ENCODE results near the gene ICOSLG. TPM values are rescaled to one million over a fixed set of nuclear protein-coding genes. Genes with fewer than 3 reads are reported as not detected.
A peak's percentile ranks its signal among the peaks of the same experiment; 100 is the strongest.
"Not testable (repeated sequence)": the region's sequence is repeated elsewhere in the genome, so short reads cannot be mapped to it uniquely, and the experiment has no call there.

ICOSLG gene
- 10 to 100 TPM in 4 of 6 donors, 1 to 10 TPM in 2; 5.1 to 33.1 (median 13.9) TPM for polyA plus RNA-seq (ENCODE audit: low read depth in 6 of 6)

DNA sequence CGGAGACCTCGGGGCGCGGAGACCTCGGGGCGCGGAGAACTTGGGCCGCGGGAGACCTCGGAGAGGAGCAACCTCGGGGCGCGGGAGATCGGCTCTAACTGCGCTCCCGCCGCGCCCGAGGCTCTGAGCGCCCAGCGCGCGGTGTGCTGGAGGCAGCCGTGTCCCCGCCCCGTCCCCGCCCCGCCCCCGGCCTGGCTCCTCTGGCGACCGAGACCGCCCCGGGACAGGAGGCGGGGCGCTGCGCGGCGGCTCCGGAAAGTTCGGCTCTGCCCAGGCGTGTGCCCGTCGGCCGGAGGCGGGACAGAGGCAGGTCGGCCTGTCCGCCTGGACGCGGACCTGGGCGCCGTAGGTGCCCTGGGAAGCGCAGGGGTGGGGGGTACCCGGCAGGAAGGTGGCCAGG, at the start of gene ICOSLG:
Gene ICOSLG (minus strand): TSS at position 102 of the 400 bp plus-strand sequence. CDS start 126 bp downstream, outside the sequence.
- not testable (repeated sequence) for DNase-seq, H3K36me3 Mint-ChIP-seq, H3K9me3 Mint-ChIP-seq, H3K4me1 Mint-ChIP-seq, H3K4me3 Mint-ChIP-seq, H3K27me3 Mint-ChIP-seq, H3K27ac Mint-ChIP-seq
- peak; percentile 36 to 37 for ATAC-seq (ENCODE audit: low read depth in 2 of 2)

DNA sequence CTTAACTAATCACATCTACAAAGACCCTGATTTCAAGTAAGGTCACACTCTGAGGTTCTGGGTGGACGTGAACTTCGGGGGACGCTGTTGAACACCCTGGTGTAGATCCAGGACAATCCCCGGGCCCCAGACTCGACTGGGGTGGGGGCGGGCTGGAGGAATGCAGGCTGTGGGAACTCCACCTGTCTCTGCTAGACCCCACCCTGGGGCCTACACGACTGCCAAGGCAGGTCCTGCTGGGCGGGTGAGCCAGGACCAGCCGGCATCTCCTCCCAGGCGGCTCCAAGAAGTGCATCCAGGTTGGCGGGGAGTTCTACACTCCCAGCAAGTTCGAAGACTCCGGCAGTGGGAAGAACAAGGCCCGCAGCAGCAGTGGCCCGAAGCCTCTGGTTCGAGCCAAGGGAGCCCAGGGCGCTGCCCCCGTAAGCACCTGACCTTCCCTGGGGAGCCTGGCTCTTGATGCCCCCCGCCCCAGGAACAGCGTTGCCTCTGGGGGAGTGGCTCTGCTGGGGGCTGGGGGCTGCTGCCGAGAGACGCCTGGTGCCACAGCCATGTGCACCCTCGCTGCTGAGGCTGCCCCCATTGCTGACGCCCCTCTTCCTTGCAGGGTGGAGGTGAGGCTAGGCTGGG, 48.8 kb upstream of the ICOSLG start:
- H3K36me3 Mint-ChIP-seq = no peaks in the 10 kb centered on the region
- no peak for DNase-seq
- H3K4me3 Mint-ChIP-seq = no peak overlapping the region
- no peak overlapping the region for H3K27ac Mint-ChIP-seq
- ATAC-seq (ENCODE audit: low read depth in 2 of 2) = no peak
- peaks cover 5 to 23% (median 19%) of the 10 kb centered on the region in 3 donors for H3K4me1 Mint-ChIP-seq
- no peaks in the 10 kb centered on the region for H3K9me3 Mint-ChIP-seq
- H3K27me3 Mint-ChIP-seq = peaks cover 0 to 17% (median 9%) of the 10 kb centered on the region in 3 donors

GRCh38 chr21:44288251-44289110, 47.7 kb upstream of the ICOSLG start:
- ATAC-seq (ENCODE audit: low read depth in 2 of 2) = no peak
- DNase-seq = no peak
- Mint-ChIP-seq H3K4me3 (peak overlapping the region in 1 of 8 donors; percentile 4), H3K9me3 (no peaks in the 10 kb centered on the region), H3K4me1 (peaks cover 8 to 33% (median 22%) of the 10 kb centered on the region in 3 donors), H3K27ac (peak overlapping the region in 1 of 6 donors; percentile 36), H3K36me3 (no peaks in the 10 kb centered on the region), H3K27me3 (peaks cover 0 to 17% (median 9%) of the 10 kb centered on the region in 3 donors)

- H3K27me3 Mint-ChIP-seq = peaks cover 0 to 17% (median 9%) of the 10 kb centered on the region in 3 donors
- DNase-seq (no peak), ATAC-seq (ENCODE audit: low read depth in 2 of 2) (no peak)
- no peaks in the 10 kb centered on the region for H3K9me3 Mint-ChIP-seq
- no peak overlapping the region for H3K4me3 Mint-ChIP-seq
- H3K36me3 Mint-ChIP-seq = no peaks in the 10 kb centered on the region
- no peak overlapping the region for H3K27ac Mint-ChIP-seq
- peaks cover 8 to 26% (median 25%) of the 10 kb centered on the region in 3 donors for H3K4me1 Mint-ChIP-seq
These were observed 46.2 kb upstream of the ICOSLG start for GRCh38 chr21:44286716-44287632.

DNA sequence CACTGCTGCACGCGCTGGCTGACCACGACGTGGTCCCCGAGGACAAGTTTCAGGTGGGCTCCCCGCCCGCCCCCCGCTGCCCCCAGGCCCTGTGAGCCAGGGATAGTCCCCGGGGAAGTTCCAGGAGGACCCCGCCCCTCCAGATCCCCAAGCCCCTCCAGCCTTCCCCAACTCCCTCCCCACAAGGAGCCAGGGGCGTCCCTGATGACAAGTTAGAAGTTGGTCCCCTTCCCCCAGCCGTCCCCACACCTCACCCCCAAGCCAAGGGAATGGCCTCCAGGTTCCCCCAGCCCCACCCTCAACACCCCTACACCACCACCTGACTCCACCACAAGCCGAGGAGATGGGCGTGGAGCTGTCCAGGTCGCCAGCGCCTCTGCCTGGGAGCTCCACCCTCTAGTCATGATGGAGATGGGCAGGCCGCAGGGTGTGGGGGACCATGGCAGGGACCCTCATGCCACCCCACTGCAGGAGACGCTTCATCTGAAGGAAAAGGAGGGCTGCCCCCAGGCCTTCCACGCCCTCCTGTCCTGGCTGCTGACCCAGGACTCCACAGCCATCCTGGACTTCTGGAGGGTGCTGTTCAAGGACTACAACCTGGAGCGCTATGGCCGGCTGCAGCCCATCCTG, 45.5 kb upstream of the ICOSLG start:
- H3K9me3 Mint-ChIP-seq = no peaks in the 10 kb centered on the region
- no peaks in the 10 kb centered on the region for H3K36me3 Mint-ChIP-seq
- ATAC-seq (ENCODE audit: low read depth in 2 of 2) (no peak), DNase-seq (no peak)
- no peak overlapping the region for H3K27ac Mint-ChIP-seq
- H3K4me1 Mint-ChIP-seq = peaks cover 7 to 21% (median 20%) of the 10 kb centered on the region in 3 donors
- no peak overlapping the region for H3K4me3 Mint-ChIP-seq
- H3K27me3 Mint-ChIP-seq = peaks cover 0 to 17% (median 9%) of the 10 kb centered on the region in 3 donors

DNA sequence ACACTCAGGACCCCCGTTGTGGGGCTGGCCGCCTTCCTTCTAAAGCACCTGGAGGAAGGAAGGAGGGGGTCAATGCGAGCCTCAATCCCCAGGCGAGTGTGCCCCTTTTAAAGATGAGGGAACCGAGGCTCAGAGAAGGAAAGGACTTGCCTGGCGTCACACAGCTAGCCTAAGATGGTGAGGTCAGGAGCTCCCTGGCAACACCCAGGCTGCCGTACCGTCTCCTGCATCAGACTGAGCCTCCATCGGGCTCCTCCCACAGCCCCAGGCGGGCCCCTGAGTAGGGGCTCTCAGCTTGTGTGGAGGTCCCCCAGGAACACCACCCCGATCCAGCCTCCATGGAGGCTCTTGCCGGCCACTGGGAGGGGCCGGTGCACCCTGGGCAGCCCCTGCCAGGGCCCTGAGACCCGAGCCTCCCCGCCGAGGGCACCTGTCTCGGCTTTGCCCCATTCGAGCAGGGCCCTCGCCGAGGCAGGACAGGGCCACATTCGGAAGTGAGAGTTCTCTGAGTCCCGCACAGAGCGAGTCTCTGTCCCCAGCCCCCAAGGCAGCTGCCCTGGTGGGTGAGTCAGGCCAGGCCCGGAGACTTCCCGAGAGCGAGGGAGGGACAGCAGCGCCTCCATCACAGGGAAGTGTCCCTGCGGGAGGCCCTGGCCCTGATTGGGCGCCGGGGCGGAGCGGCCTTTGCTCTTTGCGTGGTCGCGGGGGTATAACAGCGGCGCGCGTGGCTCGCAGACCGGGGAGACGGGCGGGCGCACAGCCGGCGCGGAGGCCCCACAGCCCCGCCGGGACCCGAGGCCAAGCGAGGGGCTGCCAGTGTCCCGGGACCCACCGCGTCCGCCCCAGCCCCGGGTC, 44.6 kb upstream of the ICOSLG start, which contains the start of gene AIRE:
Gene AIRE (plus strand): TSS at position 739 of the 855 bp plus-strand sequence. CDS start 131 bp downstream, outside the sequence.
- ATAC-seq (ENCODE audit: low read depth in 2 of 2) (no peak), DNase-seq (no peak)
- peaks cover 7 to 17% (median 14%) of the 10 kb centered on the region in 3 donors for H3K4me1 Mint-ChIP-seq

DNA sequence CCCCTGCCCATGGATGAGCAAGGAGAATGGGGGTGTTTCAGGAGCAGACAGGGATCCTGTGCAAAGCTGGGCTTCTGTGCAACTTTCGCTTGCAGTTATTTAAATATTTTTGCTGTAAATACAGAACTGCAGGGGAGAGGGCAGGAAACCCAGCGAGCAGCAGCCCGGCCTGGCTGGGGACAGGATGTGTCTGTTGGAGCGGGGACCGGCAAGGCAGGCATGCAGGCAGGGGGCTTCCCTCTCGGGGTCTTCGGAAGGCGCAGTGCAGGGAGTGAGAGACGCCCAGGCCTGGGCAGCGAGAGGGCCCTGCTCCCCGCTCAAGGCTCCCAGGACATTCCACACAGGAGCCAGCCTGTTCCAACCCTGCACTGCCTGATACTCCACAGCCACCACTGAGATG, 43.2 kb upstream of the ICOSLG start:
- peak overlapping the region in 2 of 8 donors; percentile 21 to 42 for H3K4me3 Mint-ChIP-seq
- peak overlapping the region in 1 of 6 donors; percentile 90 for H3K27ac Mint-ChIP-seq
- ATAC-seq (ENCODE audit: low read depth in 2 of 2) = no peak
- H3K9me3 Mint-ChIP-seq = no peaks in the 10 kb centered on the region
- DNase-seq = no peak
- peaks cover 0 to 15% (median 9%) of the 10 kb centered on the region in 3 donors for H3K27me3 Mint-ChIP-seq
- peaks cover 11 to 15% (median 13%) of the 10 kb centered on the region in 3 donors for H3K4me1 Mint-ChIP-seq
- no peaks in the 10 kb centered on the region for H3K36me3 Mint-ChIP-seq

More for the DNA sequence above, 44.6 kb upstream of the ICOSLG start, which contains the start of gene AIRE:
- Mint-ChIP-seq H3K4me3 (no peak within 1 kb of the TSS), H3K9me3 (no peaks in the 10 kb centered on the region), H3K36me3 (no peaks in the 10 kb centered on the region), H3K27ac (no peak within 1 kb of the TSS), H3K27me3 (peaks cover 0 to 17% (median 9%) of the 10 kb centered on the region in 3 donors)

- Mint-ChIP-seq H3K4me3 (peak overlapping the region in 1 of 8 donors; percentile 21), H3K4me1 (peaks cover 11 to 15% (median 13%) of the 10 kb centered on the region in 3 donors)
- H3K36me3 Mint-ChIP-seq; ATAC-seq (ENCODE audit: low read depth in 2 of 2); DNase-seq; H3K27ac Mint-ChIP-seq; H3K9me3 Mint-ChIP-seq; H3K27me3 Mint-ChIP-seq: not testable (repeated sequence)
These were observed 42.6 kb upstream of the ICOSLG start for GRCh38 chr21:44283211-44283785.

- DNase-seq (no peak), ATAC-seq (ENCODE audit: low read depth in 2 of 2) (no peak)
- Mint-ChIP-seq H3K4me3 (no peak overlapping the region), H3K4me1 (peaks cover 10 to 15% (median 11%) of the 10 kb centered on the region in 3 donors), H3K27ac (no peak overlapping the region), H3K9me3 (no peaks in the 10 kb centered on the region), H3K27me3 (no peaks in the 10 kb centered on the region), H3K36me3 (no peaks in the 10 kb centered on the region)
These were observed 41.6 kb upstream of the ICOSLG start for GRCh38 chr21:44282370-44282769.

GRCh38 chr21:44281801-44282200, 41.1 kb upstream of the ICOSLG start:
- Mint-ChIP-seq H3K9me3 (no peaks in the 10 kb centered on the region), H3K27ac (no peak overlapping the region), H3K4me1 (peaks cover 10 to 15% (median 11%) of the 10 kb centered on the region in 3 donors), H3K36me3 (no peaks in the 10 kb centered on the region), H3K4me3 (no peak overlapping the region), H3K27me3 (no peaks in the 10 kb centered on the region)
- no peak for DNase-seq
- ATAC-seq (ENCODE audit: low read depth in 2 of 2) = no peak

DNA sequence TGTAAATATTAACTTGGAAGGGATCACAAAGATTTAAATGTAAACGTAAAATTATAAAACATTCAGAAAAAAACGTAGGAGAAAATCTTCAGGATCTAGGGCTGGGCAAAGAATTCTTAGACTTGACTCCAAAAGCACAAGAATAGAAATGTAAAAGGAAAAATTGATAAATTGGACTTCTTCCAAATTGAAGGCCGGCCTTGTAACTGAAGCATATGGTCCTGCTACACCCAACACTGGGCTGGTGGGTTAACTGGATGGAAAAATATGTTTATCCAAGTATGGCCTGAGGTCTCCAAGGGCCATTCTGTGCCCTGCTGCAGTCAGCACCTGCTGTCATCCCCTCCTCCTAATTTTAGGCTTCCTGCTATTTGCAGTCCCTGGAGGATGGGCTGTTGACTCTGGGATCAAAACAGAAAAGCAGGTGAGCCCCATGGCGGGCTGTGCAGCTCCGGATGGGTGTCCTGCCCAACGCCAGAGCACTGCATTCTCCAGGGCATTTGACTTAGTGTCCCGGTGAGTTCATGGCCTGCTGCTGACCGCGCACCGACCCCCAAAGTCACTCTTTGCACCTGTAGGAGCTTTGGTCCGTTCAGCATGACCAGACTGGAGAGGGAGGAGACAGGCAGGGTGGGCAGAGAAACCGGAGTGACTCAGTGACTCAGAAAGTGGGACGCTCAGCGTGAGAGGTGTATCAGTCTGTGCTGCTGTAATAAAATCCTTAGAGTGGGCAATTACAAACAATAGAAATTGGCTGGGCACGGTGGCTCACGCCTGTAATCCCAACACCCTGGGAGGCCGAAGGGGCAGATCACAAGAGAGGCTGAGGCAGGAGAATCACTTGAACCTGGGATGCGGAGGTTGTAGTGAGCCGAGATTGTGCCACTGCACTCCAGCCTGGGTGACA, 38.9 kb upstream of the ICOSLG start:
- Mint-ChIP-seq H3K9me3 (no peaks in the 10 kb centered on the region), H3K27me3 (no peaks in the 10 kb centered on the region), H3K4me3 (no peak overlapping the region), H3K27ac (peak overlapping the region in 1 of 6 donors; percentile 79), H3K36me3 (no peaks in the 10 kb centered on the region), H3K4me1 (peaks cover 10 to 15% (median 11%) of the 10 kb centered on the region in 3 donors)
- ATAC-seq (ENCODE audit: low read depth in 2 of 2) (no peak), DNase-seq (no peak)
